ENCODE data around the gene DEFB116.
"Not testable (repeated sequence)": the region's sequence is repeated elsewhere in the genome, so short reads cannot be mapped to it uniquely, and the experiment has no call there.

Gene DEFB116, protein sequence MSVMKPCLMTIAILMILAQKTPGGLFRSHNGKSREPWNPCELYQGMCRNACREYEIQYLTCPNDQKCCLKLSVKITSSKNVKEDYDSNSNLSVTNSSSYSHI

DNA sequence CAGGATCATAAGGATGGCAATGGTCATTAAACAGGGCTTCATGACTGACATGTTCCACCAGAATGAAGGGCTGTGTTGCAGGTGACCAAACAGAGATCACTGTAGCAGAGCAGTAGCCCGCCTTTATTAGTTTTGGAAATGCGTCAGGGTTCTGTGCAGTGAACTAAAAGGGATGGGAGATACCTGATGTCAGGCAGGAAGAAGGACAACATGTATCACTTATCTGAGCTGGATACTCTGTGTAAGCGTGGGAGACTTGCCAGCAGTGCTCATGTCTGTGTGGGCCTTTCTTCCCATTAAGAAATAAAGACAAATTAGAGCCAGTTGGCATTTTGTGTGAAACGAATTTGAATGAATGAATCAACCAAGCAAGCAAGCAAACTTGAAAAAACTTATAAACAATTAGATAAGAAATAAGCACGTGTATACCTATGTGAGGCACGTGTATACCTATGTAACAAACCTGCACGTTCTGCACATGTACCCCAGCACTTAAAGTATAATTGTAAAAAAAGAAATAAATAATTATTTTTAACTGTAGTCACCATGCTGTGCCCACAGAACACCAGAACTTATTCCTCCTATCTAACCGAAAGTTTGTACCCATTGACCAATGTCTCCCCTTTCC is at the start of gene DEFB116:
TSS of gene DEFB116 (minus strand) at position 51 of the 628 bp plus-strand sequence. CDS start at position 51, 0 bp downstream.
- DNase-seq (ENCODE audit: low spot score), result no peak

- no peak for DNase-seq (ENCODE audit: low spot score)
Observed at GRCh38 chr20:31355981-31356380, 47.6 kb upstream of the DEFB116 start.

- DNase-seq (ENCODE audit: low spot score), result no peak
Observed at GRCh38 chr20:31341470-31341869, 33.1 kb upstream of the DEFB116 start.

DNA sequence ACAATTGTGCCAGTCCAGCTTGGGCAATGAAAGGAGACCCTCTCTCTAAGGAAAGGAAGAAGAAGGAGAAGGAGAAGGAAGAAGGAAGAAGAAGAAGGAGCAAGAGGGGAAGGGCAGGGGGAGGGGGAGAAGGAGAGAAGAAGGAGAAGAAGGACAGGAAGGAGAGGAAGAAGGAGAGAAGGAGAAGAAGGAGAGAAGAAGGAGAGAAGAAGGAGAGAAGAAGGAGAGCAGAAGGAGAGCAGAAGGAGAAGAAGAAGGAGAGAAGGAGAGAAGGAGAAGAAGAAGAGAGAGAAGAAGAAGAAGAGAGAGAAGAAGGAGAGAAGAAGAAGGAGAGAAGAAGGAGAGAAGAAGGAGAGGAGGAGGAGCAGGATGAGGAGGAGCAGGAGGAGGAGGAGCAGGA is 22.5 kb upstream of the DEFB116 start:
- no peak for DNase-seq (ENCODE audit: low spot score)

DNA sequence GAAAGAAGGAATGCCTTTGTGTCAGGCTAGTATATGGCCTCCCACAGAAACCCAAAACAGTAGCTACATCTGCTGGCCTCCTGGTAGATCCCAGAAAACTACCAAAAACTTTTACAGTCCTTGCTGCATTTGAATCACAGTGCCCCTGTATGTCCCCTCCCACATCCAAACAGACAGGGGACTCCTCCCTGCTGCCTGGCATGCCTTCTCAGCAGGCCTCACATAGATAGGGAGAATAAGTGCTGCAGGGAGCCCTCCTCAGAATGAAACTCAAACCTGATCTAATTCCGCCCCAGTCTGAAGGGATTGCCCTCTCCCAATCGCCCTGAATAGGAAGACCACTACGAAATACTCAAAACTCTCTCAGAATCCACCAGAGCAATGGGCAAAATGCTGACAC is 14.1 kb upstream of the DEFB116 start:
- no peak for DNase-seq (ENCODE audit: low spot score)

DNA sequence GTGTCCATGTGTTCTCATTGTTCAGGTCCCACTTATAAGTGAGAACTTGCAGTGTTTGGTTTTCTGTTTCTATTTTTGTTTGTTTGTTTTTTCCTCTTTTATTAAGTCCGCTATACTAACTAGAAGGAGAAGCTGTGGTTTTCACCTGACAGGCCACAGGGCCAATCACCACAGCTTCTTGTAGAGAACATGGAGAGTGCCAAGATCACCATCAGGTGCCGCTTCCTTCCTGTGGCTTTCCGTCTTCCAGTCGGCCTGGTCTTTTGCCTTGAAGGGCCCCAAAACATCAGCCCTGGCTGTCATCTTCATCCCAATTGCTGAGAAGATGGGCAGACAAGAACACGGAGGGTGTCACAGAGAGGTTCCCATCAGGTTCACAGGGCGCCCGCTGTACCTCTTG is 23.4 kb downstream of the DEFB116 start:
- not testable (repeated sequence) for DNase-seq (ENCODE audit: low spot score)

GRCh38 chr20:31278178-31278577 is 30.2 kb downstream of the DEFB116 start:
- no peak for DNase-seq (ENCODE audit: low spot score)

- DNase-seq (ENCODE audit: low spot score), result no peak
Observed at GRCh38 chr20:31274441-31274840, 33.9 kb downstream of the DEFB116 start.

- DNase-seq (ENCODE audit: low spot score), result no peak
Observed at GRCh38 chr20:31260326-31260932, 48.0 kb downstream of the DEFB116 start.

DNA sequence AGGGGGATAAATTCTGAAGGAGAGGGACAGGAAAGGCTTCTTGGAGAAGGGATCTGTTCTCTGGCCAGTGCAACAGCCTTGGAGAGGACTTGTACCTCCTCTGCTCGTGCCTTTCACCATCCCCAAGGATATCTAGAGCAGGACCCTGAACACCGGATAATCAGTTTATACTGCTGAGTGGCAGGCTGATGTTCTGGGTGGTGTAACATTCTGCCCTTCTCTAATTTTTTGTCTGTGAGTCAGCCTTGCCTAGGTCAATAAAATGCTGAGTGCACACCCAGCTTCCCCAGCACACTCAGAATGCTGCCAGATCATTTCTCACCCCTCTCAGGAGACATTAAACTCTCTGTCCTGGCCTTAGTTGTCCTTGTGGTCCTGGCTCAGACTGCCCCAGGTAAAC is 51.0 kb downstream of the DEFB116 start, which contains the start of gene DEFB115:
TSS of gene DEFB115 (plus strand) at position 301 of the 400 bp plus-strand sequence. CDS start at position 301, 0 bp downstream.
- no peak for DNase-seq (ENCODE audit: low spot score)

- no peak for DNase-seq (ENCODE audit: low spot score)
Observed at GRCh38 chr20:31256959-31257358, 51.4 kb downstream of the DEFB116 start.
